HepG2 (cell line): Measurements from ENCODE around the gene HOXA10. TPM values are rescaled to one million over a fixed set of nuclear protein-coding genes. Genes with fewer than 3 reads are reported as not detected.
A peak's percentile ranks its signal among the peaks of the same experiment; 100 is the strongest.

ENCODE experiments used
- ATAC-seq: fragments of 200-7000 bp; cut with Tn5 transposase; 3 replicates; pipeline ENCODE4 v1.9.1; 2020; ENCODE audit warnings: mild to moderate bottlenecking, moderate library complexity
- BruUV-seq: library from RNA; stranded (reverse); fragments of 400-500 nt; replicated peaks from 2 replicates; lab custom pipeline; 2021; lab: Mats Ljungman, UMichigan
- CTCF ChIA-PET: fragments of 300-600 bp; formaldehyde crosslinking; extraction: SDS; loops from one replicate; lab custom pipeline; 2021; ENCODE audit warnings: low total read pairs, inconsistent platforms, low intra/inter-chr PET ratio; lab: Yijun Ruan, JAX
- POLR2A ChIA-PET: fragments of 350-600 bp; sonication (Branson Sonifier 250); formaldehyde crosslinking; loops from one replicate; lab custom pipeline; 2020; ENCODE audit warnings: antibody characterized with exemption, inconsistent platforms; lab: Yijun Ruan, JAX
- DNase-seq: peaks from one replicate; pipeline ENCODE4 v3.0.0-alpha.2; 2015; ENCODE audit warnings: low spot score
- FAIRE-seq: peaks from 3 replicates; lab custom pipeline; 2011; peaks lifted over from hg19 to GRCh38; lab: Jason Lieb, UNC
- H2AFZ ChIP-seq: one replicate; pipeline ENCODE4 v1.6.1; 2011; ENCODE audit warnings: low read length, inconsistent platforms
- H3K27ac ChIP-seq: fragments of 300-600 bp; 3 replicates; pipeline ENCODE4 v1.8.0; 2011; ENCODE audit warnings: mixed run types, mild to moderate bottlenecking, mixed read lengths, low read length, inconsistent platforms; ENCODE audit not compliant: insufficient read depth; ENCODE audit errors: extremely low read length
- H3K27me3 ChIP-seq, 2 experiments: fragments of 200-600 bp in 1 of 2; 2 replicates in 1 of 2; 3 replicates in 1 of 2; pipeline versions ENCODE4 v1.6.0 to v1.8.0; 2011; ENCODE audit warnings: low read length in 2 of 2, mild to moderate bottlenecking in 2 of 2, moderate library complexity in 2 of 2, inconsistent platforms in 1 of 2; ENCODE audit not compliant: insufficient read depth in 2 of 2, control insufficient read depth in 1 of 2
- H3K36me3 ChIP-seq, 2 experiments: fragments of 200-600 bp in 1 of 2; replicated peaks in 1 of 2; 2 replicates in 1 of 2; 3 replicates in 1 of 2; pipeline versions ENCODE4 v1.5.1 to v1.8.0; 2011; ENCODE audit warnings: low read length in 2 of 2, inconsistent platforms in 1 of 2; ENCODE audit not compliant: insufficient read depth in 2 of 2, control insufficient read depth in 1 of 2
- H3K4me1 ChIP-seq: 2 replicates; pipeline ENCODE4 v1.5.1; 2012; ENCODE audit warnings: low read length, inconsistent platforms; ENCODE audit not compliant: insufficient read depth
- H3K4me2 ChIP-seq: 2 replicates; pipeline ENCODE4 v1.6.0; 2011; ENCODE audit warnings: low read depth, low read length, inconsistent platforms
- H3K4me3 ChIP-seq, 3 experiments: fragments of 200-600 bp in 1 of 3; sonication (generic), shearing (Covaris generic) in 1 of 3; replicated peaks in 1 of 3; 2 replicates each; pipeline ENCODE4 v1.5.1; 2011 to 2016; ENCODE audit warnings: low read length in 3 of 3, inconsistent platforms in 2 of 3, low read depth in 2 of 3, mild to moderate bottlenecking in 2 of 3, control low read depth in 1 of 3, mixed read lengths in 1 of 3; ENCODE audit not compliant: insufficient read depth in 1 of 3
- H3K79me2 ChIP-seq: one replicate; pipeline ENCODE4 v1.6.1; 2011; ENCODE audit warnings: low read length, inconsistent platforms; ENCODE audit not compliant: insufficient read depth
- H3K9ac ChIP-seq: 2 replicates; pipeline ENCODE4 v1.6.0; 2011; ENCODE audit warnings: mild to moderate bottlenecking, low read depth, low read length, inconsistent platforms; ENCODE audit not compliant: insufficient read depth
- H3K9me3 ChIP-seq: 2 replicates; pipeline ENCODE4 v1.5.1; 2012; ENCODE audit warnings: mild to moderate bottlenecking, low read length
- H4K20me1 ChIP-seq: 2 replicates; pipeline ENCODE4 v1.6.0; 2011; ENCODE audit warnings: inconsistent platforms, mild to moderate bottlenecking, low read length, moderate library complexity; ENCODE audit not compliant: insufficient read depth
- ARNT ChIP-seq: fragments of 450-650 bp; IDR thresholded peaks from 2 replicates; pipeline ENCODE4 v1.6.1; 2017
- ARNT2 ChIP-seq: sonication (generic); formaldehyde crosslinking; IDR thresholded peaks from 2 replicates; pipeline ENCODE4 v1.8.0; 2022; ENCODE audit warnings: mild to moderate bottlenecking, low read depth, missing genetic modification reagents, moderate library complexity
- ELK4 ChIP-seq: sonication (generic); formaldehyde crosslinking; IDR thresholded peaks from 2 replicates; pipeline ENCODE4 v1.9.0; 2021; ENCODE audit warnings: missing genetic modification reagents, borderline replicate concordance
- MED8 ChIP-seq: sonication (generic); formaldehyde crosslinking; IDR thresholded peaks from 2 replicates; pipeline ENCODE4 v1.8.1; 2023; ENCODE audit warnings: mild to moderate bottlenecking, missing genetic modification reagents; ENCODE audit not compliant: insufficient replicate concordance
- MIER2 ChIP-seq: IDR thresholded peaks from 2 replicates; pipeline ENCODE4 v1.6.1; 2016; ENCODE audit warnings: missing biosample characterization, missing genetic modification reagents
- NCOA5 ChIP-seq: sonication (generic); formaldehyde crosslinking; IDR thresholded peaks from 2 replicates; pipeline ENCODE4 v1.4.0; 2020; ENCODE audit warnings: missing genetic modification reagents
- NFYB ChIP-seq: sonication (generic); formaldehyde crosslinking; IDR thresholded peaks from 2 replicates; pipeline ENCODE4 v1.4.0; 2020; ENCODE audit warnings: missing genetic modification reagents
- NR0B2 ChIP-seq: sonication (generic); formaldehyde crosslinking; IDR thresholded peaks from 2 replicates; pipeline ENCODE4 v1.4.0; 2020; ENCODE audit warnings: mild to moderate bottlenecking, missing genetic modification reagents
- PAX8 ChIP-seq: sonication (generic); formaldehyde crosslinking; IDR thresholded peaks from 2 replicates; pipeline ENCODE4 v1.8.0; 2022; ENCODE audit warnings: mild to moderate bottlenecking, missing genetic modification reagents, borderline replicate concordance
- PHF21A ChIP-seq: sonication (generic); formaldehyde crosslinking; IDR thresholded peaks from 2 replicates; pipeline ENCODE4 v1.5.0; 2020; ENCODE audit warnings: mild to moderate bottlenecking, missing genetic modification reagents
- PHF8 ChIP-seq: sonication (generic); formaldehyde crosslinking; IDR thresholded peaks from 2 replicates; pipeline ENCODE4 v1.5.0; 2020; ENCODE audit warnings: missing genetic modification reagents
- PRMT3 ChIP-seq: sonication (generic); formaldehyde crosslinking; IDR thresholded peaks from 2 replicates; pipeline ENCODE4 v1.8.1; 2022; ENCODE audit warnings: low read depth, mild to moderate bottlenecking, moderate library complexity, missing genetic modification reagents, borderline replicate concordance
- RARG ChIP-seq: sonication (generic); formaldehyde crosslinking; IDR thresholded peaks from 2 replicates; pipeline ENCODE4 v1.4.0; 2020; ENCODE audit warnings: low read depth, mild to moderate bottlenecking, missing genetic modification reagents
- SAP130 ChIP-seq: IDR thresholded peaks from 2 replicates; pipeline ENCODE4 v1.6.1; 2016; ENCODE audit warnings: low read depth
- SSRP1 ChIP-seq: IDR thresholded peaks from 2 replicates; pipeline ENCODE4 v1.6.1; 2016; ENCODE audit warnings: control low read depth
- ZBTB38 ChIP-seq: sonication (generic); formaldehyde crosslinking; IDR thresholded peaks from 2 replicates; pipeline ENCODE4 v1.5.1; 2020; ENCODE audit warnings: mild to moderate bottlenecking, missing genetic modification reagents
- ZNF180 ChIP-seq: sonication (generic); formaldehyde crosslinking; IDR thresholded peaks from 2 replicates; pipeline ENCODE4 v1.4.0; 2020; ENCODE audit warnings: low read depth, missing genetic modification reagents, borderline replicate concordance
- ZNF24 ChIP-seq: fragments of 450-650 bp; IDR thresholded peaks from 2 replicates; pipeline ENCODE4 v1.6.1; 2017; ENCODE audit warnings: antibody characterized with exemption, mild to moderate bottlenecking
- ZNF282 ChIP-seq: fragments of 450-650 bp; IDR thresholded peaks from 2 replicates; pipeline ENCODE4 v1.6.1; 2018; ENCODE audit not compliant: partially characterized antibody
- ZNF563 ChIP-seq: sonication (generic); formaldehyde crosslinking; IDR thresholded peaks from 2 replicates; pipeline ENCODE4 v1.8.0; 2022; ENCODE audit warnings: mild to moderate bottlenecking, moderate library complexity, missing genetic modification reagents
- ZNF777 ChIP-seq: sonication (generic); formaldehyde crosslinking; IDR thresholded peaks from 2 replicates; pipeline ENCODE4 v1.4.0; 2020; ENCODE audit warnings: missing genetic modification reagents
- WGBS: methylation state at CpG from one replicate; pipeline ENCODE4 v1.1.6; 2017; ENCODE audit warnings: low lambda C conversion rate; 5-methylcytosine and 5-hydroxymethylcytosine counted together
- in situ Hi-C: cut with HindIII; loops from 2 replicates; pipeline ENCODE4 v1.10.0; 2017; ENCODE audit warnings: low pct_unique_long_range_greater_than_20kb; ENCODE audit not compliant: extremely low pct_ligation_motif_present
- intact Hi-C: fragments of 100-400 bp; cut with micrococcal nuclease; formaldehyde crosslinking; loops from one replicate; pipeline ENCODE4 v1.10.0; 2022; ENCODE audit not compliant: unreplicated experiment
- polyA plus RNA-seq, 8 experiments: library from polyadenylated mRNA; depleted of rRNA in 3 of 8; stranded (reverse) in 7 of 8; unstranded in 1 of 8; fragments of >200 nt; fragmentation: Illumina TruSeq in 4 of 8; extraction: Trizol in 4 of 8; gene quantifications; 2 replicates each; pipeline versions ENCODE4 v1.2.1 to v1.2.3, GENCODE V29; 2011 to 2016; ENCODE audit warnings: low read depth in 4 of 8, missing spikeins in 1 of 8, mixed read lengths in 1 of 8; ENCODE audit not compliant: insufficient read depth in 1 of 8
- total RNA-seq, 5 experiments: library from RNA; depleted of rRNA; stranded (reverse); fragments of >200 nt; fragmentation: Illumina TruSeq; extraction: Trizol; gene quantifications; 2 replicates each; pipeline ENCODE4 v1.2.3, GENCODE V29; 2016; ENCODE audit warnings: low read depth in 1 of 5
- TF ChIP-seq, protein P1 (sequence below): sonication (generic); formaldehyde crosslinking; IDR thresholded peaks from 2 replicates; pipeline ENCODE4 v1.4.0; 2020; ENCODE audit warnings: missing genetic modification reagents

HOXA10 gene
- total and polyA plus RNA-seq, 2 of the 13 experiments (the other 11 are each of a cell fraction or from before 2014, with no cell fraction given), result not detected

DNA sequence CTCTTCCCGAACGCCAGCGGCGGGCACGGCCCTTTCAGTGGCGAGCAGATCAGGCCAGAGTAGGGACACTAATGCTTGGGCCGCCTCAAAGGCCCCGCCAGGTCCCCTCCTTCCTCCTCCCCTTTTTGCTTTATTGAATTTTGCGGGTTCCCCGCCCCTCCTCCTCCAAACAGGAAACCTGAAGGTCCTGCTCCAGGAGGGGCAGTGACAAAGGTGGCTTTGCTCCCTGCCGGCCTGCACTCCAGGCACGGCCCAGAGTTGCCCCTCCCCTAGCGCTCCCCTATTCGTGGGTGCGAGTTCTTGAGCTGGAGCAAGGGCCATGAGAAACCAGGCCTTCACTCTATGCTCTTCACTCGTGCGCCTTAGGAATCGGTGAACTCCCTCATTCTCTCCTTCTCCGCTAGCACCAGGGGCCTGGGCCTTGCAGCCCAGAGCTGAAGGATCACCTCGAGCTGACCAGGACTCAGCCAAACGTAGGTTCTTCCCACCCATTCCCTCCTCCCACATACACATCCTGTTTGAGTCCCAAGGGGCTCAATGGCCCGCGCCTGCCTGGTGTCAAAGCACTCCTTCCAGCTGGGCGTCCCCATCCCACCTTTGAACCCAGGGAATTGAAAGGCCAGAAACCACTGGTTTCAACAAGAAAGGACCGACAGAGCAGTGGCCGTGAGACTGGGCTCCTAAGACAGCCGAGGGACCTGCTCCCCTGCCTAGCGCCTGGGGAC, 25.9 kb downstream of the HOXA10 start:
- no peak for TF ChIP-seq NCOA5
- TF ChIP-seq MIER2 (CRISPR knock-in tag), result no peak
- TF ChIP-seq PAX8 (CRISPR knock-in tag), result no peak
- peak; percentile 83; the same call in 1 of the 2 replicates for TF ChIP-seq ZBTB38 (CRISPR knock-in tag)
- TF ChIP-seq NFYB, result no peak
- no peak for TF ChIP-seq ARNT
- peak; percentile 35; the same call in 1 of the 2 replicates for TF ChIP-seq PHF21A
- TF ChIP-seq ZNF282, result no peak
- 0 out of 2 replicates have a peak, but pooled peaks have one; percentile 15 for TF ChIP-seq ARNT2 (CRISPR knock-in tag)
- no peak for TF ChIP-seq ZNF24
- TF ChIP-seq ZNF777 (CRISPR knock-in tag), result no peak
- 0 out of 2 replicates have a peak, but pooled peaks have one; percentile 24 for TF ChIP-seq ZNF563 (CRISPR knock-in tag)
- no peak for TF ChIP-seq ELK4 (CRISPR knock-in tag)
- 0 out of 2 replicates have a peak, but pooled peaks have one; percentile 19 for TF ChIP-seq NR0B2 (CRISPR knock-in tag)
- TF ChIP-seq, protein P1, sequence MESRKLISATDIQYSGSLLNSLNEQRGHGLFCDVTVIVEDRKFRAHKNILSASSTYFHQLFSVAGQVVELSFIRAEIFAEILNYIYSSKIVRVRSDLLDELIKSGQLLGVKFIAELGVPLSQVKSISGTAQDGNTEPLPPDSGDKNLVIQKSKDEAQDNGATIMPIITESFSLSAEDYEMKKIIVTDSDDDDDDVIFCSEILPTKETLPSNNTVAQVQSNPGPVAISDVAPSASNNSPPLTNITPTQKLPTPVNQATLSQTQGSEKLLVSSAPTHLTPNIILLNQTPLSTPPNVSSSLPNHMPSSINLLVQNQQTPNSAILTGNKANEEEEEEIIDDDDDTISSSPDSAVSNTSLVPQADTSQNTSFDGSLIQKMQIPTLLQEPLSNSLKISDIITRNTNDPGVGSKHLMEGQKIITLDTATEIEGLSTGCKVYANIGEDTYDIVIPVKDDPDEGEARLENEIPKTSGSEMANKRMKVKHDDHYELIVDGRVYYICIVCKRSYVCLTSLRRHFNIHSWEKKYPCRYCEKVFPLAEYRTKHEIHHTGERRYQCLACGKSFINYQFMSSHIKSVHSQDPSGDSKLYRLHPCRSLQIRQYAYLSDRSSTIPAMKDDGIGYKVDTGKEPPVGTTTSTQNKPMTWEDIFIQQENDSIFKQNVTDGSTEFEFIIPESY (CRISPR knock-in tag), result 0 out of 2 replicates have a peak, but pooled peaks have one; percentile 33
- no peak for TF ChIP-seq SSRP1 (CRISPR knock-in tag)
- no peak for TF ChIP-seq PRMT3 (CRISPR knock-in tag)
- TF ChIP-seq RARG, result no peak
- 0 out of 2 replicates have a peak, but pooled peaks have one; percentile 11 for TF ChIP-seq PHF8 (CRISPR knock-in tag)
- TF ChIP-seq ZNF180 (CRISPR knock-in tag), result no peak
- 0 out of 2 replicates have a peak, but pooled peaks have one; percentile 3 for TF ChIP-seq SAP130 (CRISPR knock-in tag)
- TF ChIP-seq MED8 (CRISPR knock-in tag), result peak; percentile 13
- Histone ChIP-seq H3K4me2 (peak overlapping the region; percentile 88), H3K4me3 (peak overlapping the region in 2 of 3 experiments; percentile 80 to 88; a peak in 2 of 6 replicates), H3K9ac (no peak overlapping the region), H2AFZ (no peak overlapping the region), H3K27me3 (peaks cover 0 to 20% of the 10 kb centered on the region in 2 experiments; a peak in 3 of 5 replicates), H3K9me3 (no peaks in the 10 kb centered on the region), H3K36me3 (no peaks in the 10 kb centered on the region; a peak in 2 of 5 replicates), H4K20me1 (no peaks in the 10 kb centered on the region), H3K27ac (no peak overlapping the region), H3K79me2 (peaks cover 5% of the 10 kb centered on the region), H3K4me1 (peaks cover 36% of the 10 kb centered on the region)
- intact Hi-C loops, result no loop called here
- no TSS peak for BruUV-seq
- FAIRE-seq (no peak), DNase-seq (no peak), ATAC-seq (no peak)
- in situ Hi-C loops, result no loop called here
- 76% methylated on average over 28 of the region's 28 CpGs for WGBS
- ChIA-PET POLR2A (interaction anchor here (1.2 kb wide), 1 partner anchor 28 kb away, joined by 3 read pairs; no protein-coding TSS in a partner anchor), CTCF (no interaction called here)
